Measurements from ENCODE around the gene FGFR3.

FGFR3 gene

GRCh38 chr4:1788254-1788973 lies 4.7 kb upstream of the FGFR3 start:
- no peak for DNase-seq (ENCODE audit: low read depth)

GRCh38 chr4:1789552-1789951 lies 3.5 kb upstream of the FGFR3 start:
- no peak for DNase-seq (ENCODE audit: low read depth)

- DNase-seq (ENCODE audit: low read depth) = no peak
These were observed 3.1 kb upstream of the FGFR3 start for GRCh38 chr4:1790005-1790404.

GRCh38 chr4:1792158-1792831 lies 798 bp upstream of the FGFR3 start:
- DNase-seq (ENCODE audit: low read depth) = no peak

DNA sequence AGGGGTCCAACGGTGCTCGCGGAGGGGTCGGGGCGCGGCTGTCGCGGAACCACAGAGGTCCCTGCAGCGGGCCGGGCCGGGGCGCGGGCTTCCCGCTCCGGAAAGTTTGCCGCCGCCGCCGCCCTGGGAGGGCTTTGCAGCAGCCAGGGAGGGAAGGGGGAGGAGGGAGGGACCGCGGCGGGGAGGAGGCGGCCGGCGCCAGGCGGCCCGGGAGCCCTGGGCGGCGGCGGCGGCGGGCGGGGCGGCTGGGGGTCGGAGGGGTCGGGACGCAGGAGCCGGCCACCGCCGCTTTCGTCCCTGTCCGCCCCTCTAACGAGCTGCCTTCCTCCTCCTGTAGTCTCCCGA lies 375 bp downstream of the FGFR3 start:
- DNase-seq (ENCODE audit: low read depth) = no peak

- no peak for DNase-seq (ENCODE audit: low read depth)
These were observed 1.1 kb downstream of the FGFR3 start for GRCh38 chr4:1793940-1794808.

GRCh38 chr4:1794809-1795298 lies 1.8 kb downstream of the FGFR3 start:
- DNase-seq (ENCODE audit: low read depth) = no peak

DNA sequence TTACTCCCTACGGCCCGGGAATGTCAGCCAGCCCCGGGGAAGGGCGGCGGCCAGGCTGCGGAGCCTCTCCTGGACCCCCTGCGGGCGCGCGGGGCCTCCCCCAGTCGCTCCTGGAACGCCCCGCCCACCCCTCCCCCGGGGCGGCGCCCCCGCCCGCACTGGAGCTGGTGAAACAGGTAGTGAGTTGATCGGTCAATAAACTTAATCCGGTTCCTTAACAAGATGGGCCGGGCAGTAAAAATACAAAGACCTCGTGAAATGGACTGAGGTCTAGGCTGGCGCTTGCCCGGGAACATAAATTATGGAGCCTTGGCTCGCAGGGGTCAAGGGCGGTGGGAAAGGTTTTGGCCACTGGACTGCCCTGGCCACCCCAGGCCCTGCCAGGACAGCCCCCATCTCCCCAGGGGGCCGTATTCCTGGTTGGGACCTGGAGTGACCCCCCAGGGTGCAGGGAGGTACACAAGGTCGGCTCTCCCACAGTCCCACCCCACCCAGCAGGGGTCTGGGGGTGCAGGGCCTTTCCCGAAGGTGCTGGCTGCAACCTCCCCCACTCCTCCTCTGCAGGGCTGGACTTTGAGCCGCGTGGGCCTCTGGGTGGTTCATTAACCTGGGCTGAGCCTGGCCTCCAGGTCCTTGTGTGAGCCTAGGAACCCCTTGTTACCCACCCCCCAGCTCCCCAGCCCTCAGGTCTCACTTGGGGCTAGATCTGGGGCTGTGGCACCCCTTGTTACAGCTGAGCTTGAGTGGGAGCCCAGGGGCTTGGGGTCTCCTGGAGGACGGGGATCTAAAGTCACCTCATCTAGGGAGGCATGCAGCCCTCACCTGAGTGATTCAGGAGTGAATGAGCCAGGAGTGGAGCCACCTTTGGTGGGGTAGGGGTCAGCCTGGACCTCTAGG lies 2.5 kb downstream of the FGFR3 start:
- DNase-seq (ENCODE audit: low read depth) = no peak

GRCh38 chr4:1796486-1797204 lies 3.6 kb downstream of the FGFR3 start:
- DNase-seq (ENCODE audit: low read depth) = no peak

GRCh38 chr4:1797298-1797860 lies 4.3 kb downstream of the FGFR3 start:
- DNase-seq (ENCODE audit: low read depth) = no peak

DNA sequence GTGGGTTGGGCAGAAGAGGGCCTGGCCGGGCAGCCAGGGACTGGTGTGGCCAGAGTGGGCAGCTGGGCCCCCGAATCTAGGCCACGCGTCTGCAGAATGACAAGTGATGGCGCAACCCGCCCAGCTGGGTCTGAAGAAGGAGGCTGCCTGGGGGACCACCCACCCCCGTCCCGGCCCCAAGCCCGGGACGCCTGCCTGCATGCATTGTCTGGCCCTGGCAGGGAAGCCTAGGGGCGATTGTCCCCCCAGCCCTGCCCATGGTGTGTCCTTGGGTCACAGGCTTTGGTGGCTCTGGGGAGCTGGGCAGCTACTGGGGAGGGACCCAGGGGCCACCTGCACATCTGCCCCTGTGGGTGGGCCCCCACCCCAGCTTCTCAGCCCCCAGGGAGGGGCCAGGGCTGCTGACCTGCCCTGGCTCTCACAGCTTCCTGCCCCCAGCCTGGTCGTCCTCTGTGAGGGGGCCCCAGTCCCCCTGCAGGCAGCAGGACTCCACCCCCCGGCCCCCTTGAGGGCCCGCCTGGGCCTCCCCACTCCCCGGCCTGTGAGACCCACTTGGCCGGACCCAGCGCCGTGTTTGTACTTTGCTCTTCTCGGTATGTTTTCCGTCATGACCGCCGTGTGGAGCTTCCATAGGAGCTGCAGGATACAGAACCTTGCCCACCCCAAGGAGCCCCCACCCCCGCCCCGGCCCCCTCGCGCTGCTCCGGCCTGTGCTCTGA lies 4.9 kb downstream of the FGFR3 start:
- DNase-seq (ENCODE audit: low read depth) = no peak

GRCh38 chr4:1798580-1799386 lies 5.7 kb downstream of the FGFR3 start:
- no peak for DNase-seq (ENCODE audit: low read depth)

- no peak for DNase-seq (ENCODE audit: low read depth)
These were observed 6.6 kb downstream of the FGFR3 start for GRCh38 chr4:1799387-1800375.

- DNase-seq (ENCODE audit: low read depth) = no peak
These were observed 7.7 kb downstream of the FGFR3 start for GRCh38 chr4:1800805-1801204.

- no peak for DNase-seq (ENCODE audit: low read depth)
These were observed 8.3 kb downstream of the FGFR3 start for GRCh38 chr4:1801286-1801958.

DNA sequence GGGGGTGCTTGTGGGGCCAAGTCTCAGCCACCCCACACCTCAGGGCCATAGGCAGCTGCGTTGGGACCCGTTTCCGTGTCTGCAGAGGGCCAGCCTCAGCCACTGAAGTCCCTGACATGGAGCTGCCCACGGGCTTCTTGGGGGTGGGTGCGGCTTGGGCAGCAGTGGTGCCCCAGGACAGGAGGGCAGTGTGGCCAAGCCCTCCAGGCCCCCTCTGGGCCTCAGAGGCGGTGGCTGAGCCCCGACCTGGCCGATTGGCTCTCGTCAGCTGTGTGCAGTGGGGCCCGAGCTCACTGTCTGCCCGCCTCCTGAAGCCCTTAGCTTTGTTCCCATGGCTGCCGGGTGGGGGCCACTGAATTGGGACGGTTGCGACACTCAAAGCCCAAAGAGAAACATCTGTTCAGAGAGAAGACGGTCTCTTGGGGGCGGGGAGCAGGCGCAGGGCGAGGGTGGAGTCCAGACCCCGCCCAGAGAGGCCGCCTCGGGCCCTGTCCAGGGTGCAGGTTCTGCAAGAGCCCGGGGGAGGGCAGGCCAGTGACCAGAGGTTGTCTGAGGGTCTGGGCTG lies 9.1 kb downstream of the FGFR3 start:
- no peak for DNase-seq (ENCODE audit: low read depth)

Data from stimulated activated CD8-positive, alpha-beta memory T cell treated with anti-CD3 and anti-CD28 coated beads, Interleukin-7, amount 100 ng/mL, for 24 hours (primary cell).